ENCODE measurements around the gene RNF208.

Gene RNF208

DNA sequence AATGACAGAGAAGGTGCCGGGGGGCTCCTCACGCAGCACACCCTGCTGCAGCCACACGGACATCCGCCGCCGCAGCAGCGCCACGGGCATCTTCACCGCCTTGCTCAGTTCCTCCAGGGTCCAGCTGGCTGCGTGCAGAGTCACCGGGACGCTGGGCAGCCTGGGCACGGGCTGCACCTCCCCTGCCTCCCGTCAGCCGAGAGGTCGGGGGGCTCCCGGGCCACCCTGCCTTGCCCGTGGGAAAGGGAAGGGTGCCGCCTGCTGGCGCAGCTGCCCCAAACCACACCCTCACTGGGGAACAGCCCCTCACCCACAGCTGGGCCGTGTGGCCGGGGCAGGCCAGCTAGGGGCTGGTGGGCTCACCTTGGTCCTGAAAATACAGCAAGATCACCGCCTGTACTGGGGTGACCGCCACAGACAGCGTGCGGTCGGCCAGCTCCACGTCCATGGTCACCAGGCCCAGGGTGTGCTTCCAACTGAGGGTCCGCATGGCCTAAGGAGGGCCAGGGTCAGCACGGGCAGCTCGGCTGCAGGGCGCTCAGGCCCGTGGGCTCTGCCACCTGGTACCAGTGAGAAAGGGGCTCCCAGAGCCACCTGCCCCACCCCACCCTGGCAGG lies 46.6 kb downstream of the RNF208 start:
- no peak for DNase-seq (ENCODE audit: low spot score)

DNA sequence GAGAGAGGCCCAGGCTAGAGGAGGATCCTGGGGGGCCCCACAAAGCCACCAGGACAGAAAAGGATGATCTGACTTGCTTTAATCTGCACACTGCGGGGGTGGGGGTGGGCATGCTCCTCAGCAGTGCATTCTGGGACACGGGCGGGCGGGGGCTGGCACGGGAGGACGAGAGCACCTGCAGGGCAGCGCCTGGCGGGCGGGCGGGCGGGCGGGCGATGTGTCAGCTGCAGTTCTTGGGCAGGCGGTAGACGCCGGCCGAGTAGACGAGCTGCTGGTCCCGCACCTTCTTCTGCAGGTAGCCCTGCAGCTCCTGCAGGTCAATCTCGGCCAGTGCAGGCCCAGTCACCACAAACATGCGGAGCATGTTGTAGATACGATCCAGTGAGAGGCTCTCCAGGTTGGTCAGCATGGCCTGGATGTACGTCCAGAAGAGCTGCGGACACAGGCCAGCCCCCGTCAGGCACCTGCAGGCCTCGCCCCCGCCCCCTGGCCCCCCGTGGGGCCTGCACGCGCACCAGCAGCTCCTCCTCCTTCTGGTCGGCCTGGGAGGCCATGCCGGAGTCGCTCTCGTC lies 47.2 kb downstream of the RNF208 start:
- no peak for DNase-seq (ENCODE audit: low spot score)

DNA sequence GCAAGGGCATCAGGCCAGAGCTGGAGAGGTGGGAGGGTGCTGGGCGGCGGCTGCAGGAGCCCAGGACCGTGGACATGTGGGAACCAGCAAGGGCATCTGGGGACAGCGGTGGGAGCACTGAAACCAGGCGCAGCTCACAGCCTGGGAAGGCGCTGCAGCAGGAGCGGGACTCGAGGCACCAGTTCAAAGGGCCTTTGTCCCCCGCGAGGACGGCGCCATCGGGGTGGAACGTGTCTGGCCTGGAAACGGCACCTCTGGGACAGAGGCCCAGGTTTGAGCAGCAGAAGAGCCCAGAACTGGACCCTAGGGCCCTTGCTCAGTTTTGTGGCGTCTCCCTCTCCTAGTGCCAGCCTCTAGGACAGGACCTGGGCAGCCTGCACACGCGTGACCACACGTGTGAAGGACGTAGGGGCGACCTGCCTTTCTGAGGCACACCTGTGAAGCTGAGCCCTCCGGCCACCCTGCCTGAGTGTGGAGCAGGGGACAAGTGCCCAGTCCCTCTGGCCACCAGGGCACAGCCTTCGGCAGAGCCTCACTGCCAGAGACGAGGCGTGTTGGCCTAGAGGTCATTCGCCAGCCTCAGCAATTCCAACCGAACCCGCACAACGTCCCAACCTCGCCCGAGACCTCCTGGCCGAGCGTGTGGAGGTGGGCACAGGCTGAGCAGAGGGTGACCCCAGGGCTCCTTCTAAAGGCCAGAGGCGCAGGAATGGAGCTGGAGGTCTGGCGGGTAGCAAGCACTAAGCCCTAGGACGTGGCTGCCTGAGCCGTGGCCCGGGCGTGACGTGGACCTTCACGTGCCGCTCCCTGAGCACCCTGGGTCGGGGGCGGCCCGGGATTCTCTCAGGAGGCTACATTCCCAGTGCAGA lies 48.0 kb downstream of the RNF208 start:
- no peak for DNase-seq (ENCODE audit: low spot score)

DNA sequence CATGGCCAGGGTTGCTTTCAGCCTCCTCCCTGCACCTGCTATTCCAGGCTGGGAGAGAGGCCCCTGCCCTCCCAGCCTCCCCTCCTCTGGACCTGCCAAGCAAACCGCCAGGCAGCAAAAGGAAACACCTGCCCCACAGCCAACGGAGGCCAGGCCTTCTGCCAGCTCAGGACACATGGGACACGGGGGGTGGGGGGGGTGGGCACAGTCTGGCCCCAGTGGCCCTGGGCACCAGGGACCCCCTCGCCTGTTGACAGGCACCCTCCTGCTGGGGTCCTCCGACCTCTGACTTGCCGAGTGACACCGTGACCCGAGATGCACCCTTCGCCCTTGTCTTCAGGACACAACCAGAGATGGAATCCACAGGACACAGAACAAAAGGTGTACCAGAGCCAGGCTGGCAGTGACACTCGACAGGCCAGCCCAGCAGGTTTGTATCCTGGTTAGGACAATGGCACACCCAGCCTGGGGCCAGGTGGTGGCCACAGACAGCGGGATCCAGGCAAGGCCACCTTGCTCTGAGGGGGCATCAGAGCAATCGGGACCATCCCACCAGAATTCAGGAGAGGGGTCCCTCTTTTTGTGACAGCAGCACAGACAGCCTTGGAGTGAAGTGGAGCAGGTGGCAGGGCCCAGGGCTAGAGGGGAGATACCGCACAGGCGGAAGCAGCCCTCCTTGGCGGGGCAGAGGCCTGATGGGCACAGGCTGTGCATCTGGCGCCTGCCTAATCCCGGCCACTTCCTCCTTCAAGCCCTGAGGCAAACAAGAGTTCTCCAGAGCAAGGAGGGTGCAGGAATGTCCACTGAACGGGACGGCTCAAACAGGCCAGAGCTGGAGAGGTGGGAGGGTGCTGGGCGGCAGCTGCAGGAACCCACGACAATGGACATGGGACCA lies 48.9 kb downstream of the RNF208 start:
- DNase-seq (ENCODE audit: low spot score): no peak

DNA sequence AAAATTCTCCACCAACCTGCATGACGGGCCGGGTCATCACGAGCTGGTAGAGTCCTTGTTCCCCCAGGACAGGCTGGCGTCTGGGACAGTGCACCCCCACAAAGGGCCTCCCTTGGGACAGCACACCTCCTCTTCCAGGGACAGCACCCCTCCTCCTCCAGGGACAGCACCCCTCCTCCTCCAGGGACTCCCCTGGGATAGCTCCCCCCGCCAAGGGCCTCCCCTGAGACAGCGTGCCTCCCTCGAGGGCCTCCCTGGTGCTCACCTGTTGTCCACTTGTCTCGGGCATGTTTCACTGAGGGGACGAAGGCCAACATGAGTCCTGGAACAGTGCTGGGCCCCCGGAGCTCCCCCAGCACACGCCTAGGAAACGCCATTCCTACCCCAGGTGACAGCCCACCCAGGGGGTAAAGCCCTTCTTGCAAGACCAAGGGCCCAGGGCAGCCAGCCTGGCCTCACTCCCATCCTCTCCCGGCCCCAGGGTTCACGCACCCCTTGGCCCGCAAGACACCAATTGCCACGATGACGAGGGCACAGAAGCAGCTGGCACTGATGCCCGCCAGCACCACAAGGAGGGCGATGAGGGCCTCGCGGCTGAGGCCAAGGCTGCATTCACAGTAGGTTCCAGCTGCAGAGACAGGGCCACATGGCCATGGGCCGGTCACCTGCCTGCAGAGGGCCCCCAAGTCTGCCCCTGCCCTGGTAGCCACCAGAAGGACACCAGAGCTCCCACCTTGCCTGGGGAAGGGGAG lies 50.7 kb downstream of the RNF208 start:
- no peak for DNase-seq (ENCODE audit: low spot score)

DNA sequence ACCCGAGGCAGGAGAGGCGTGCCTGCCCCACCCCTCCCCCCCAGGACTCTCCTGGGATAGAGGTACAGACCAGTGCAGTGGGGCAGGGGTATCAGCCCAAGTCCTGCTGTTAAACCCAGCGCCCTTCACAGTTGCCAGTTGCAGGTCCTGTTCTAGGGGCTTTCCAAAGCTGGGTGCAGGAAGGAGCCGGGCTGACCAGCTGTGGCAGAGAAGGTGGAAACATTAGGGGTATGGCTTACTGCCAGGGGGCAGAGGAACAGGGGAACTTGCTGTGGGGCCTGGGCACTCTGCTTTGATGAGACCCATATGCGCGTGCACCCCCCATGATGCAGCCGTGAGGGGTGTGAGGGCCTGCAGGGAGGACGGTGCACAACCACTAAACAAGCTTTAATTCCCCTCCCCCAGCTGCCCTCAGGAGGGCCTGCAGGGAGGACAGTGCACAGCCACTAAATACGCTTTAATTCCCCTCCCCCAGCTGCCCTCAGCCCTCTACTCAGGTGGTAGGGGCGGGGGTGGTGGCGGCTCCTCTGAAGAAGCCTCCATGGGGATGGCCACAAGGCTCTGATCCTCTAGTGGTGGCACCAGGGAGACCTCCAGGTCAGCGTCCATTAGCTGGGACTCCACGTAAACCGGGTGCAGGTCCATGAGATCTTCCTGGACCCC lies 51.4 kb downstream of the RNF208 start:
- DNase-seq (ENCODE audit: low spot score): no peak
